NT2/D1 (cell line): Measurements from ENCODE around the gene DALRD3.
A peak's percentile ranks its signal among the peaks of the same experiment; 100 is the strongest.

Source experiments
- DNase-seq: peaks from one replicate; pipeline ENCODE4 v3.0.0-alpha.2; 2011; ENCODE audit warnings: low read depth, low spot score
- H3K27me3 ChIP-seq: 2 replicates; pipeline ENCODE4 v1.6.0; 2011; ENCODE audit warnings: mild to moderate bottlenecking; ENCODE audit not compliant: insufficient read length, insufficient read depth
- H3K36me3 ChIP-seq: 2 replicates; pipeline ENCODE4 v1.6.1; 2011; ENCODE audit warnings: mild to moderate bottlenecking, low read length, mixed read lengths; ENCODE audit not compliant: insufficient read depth, insufficient read length
- H3K4me1 ChIP-seq: 2 replicates; pipeline ENCODE4 v1.5.1; 2011; ENCODE audit not compliant: insufficient read depth, insufficient read length
- H3K4me3 ChIP-seq: 2 replicates; pipeline ENCODE4 v1.5.1; 2011; ENCODE audit warnings: low read depth; ENCODE audit not compliant: insufficient read length
- H3K9ac ChIP-seq: 2 replicates; pipeline ENCODE4 v1.6.0; 2011; ENCODE audit warnings: low read depth; ENCODE audit not compliant: insufficient read length
- H3K9me3 ChIP-seq: 2 replicates; pipeline ENCODE4 v1.5.1; 2011; ENCODE audit warnings: mild to moderate bottlenecking, low read length; ENCODE audit not compliant: insufficient read depth
- SUZ12 ChIP-seq: IDR thresholded peaks from 2 replicates; pipeline ENCODE4 v1.6.1; 2011; ENCODE audit not compliant: insufficient read length, insufficient read depth; ENCODE audit errors: extremely low read depth
- YY1 ChIP-seq: IDR thresholded peaks from 2 replicates; pipeline ENCODE4 v1.6.1; 2011; ENCODE audit not compliant: insufficient read length, insufficient read depth
- ZNF274 ChIP-seq: IDR thresholded peaks from 2 replicates; pipeline ENCODE4 v1.6.1; 2011; ENCODE audit warnings: mild to moderate bottlenecking, low read depth, low read length

DALRD3 gene

DNA sequence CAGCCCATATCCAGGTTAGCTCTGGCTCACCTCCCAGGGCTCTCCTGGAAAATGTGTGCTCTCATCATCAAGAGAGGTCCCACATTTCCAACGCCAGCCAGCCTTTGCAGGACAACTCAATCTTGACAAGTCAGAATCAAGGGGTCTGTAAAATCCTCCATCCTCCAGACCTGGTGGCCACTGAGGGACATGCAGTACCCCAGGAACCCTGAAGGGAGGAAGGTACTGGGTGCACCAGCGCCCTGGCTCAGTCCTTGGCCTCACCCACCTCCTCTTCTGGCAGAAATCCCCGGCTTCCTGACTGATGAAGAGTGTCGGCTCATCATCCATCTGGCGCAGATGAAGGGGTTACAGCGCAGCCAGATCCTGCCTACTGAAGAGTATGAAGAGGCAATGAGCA, 17.2 kb downstream of the DALRD3 start:
- H3K36me3 ChIP-seq = peaks cover 9% of the 10 kb centered on the region
- H3K9me3 ChIP-seq = no peaks in the 10 kb centered on the region
- H3K27me3 ChIP-seq = no peaks in the 10 kb centered on the region
- peaks cover 15% of the 10 kb centered on the region for H3K4me1 ChIP-seq
- H3K4me3 ChIP-seq = no peak overlapping the region
- TF ChIP-seq SUZ12 (no peak), YY1 (no peak), ZNF274 (no peak)
- no peak for DNase-seq
- H3K9ac ChIP-seq = no peak overlapping the region

GRCh38 chr3:48999085-48999858, 19.1 kb downstream of the DALRD3 start:
- H3K4me1 ChIP-seq = peaks cover 13% of the 10 kb centered on the region
- peaks cover 12% of the 10 kb centered on the region for H3K36me3 ChIP-seq
- TF ChIP-seq SUZ12 = no peak
- TF ChIP-seq YY1 = no peak
- no peak for TF ChIP-seq ZNF274
- H3K9me3 ChIP-seq = no peaks in the 10 kb centered on the region
- no peaks in the 10 kb centered on the region for H3K27me3 ChIP-seq
- DNase-seq = no peak
- H3K9ac ChIP-seq = peak overlapping the region; percentile 6
- H3K4me3 ChIP-seq = no peak overlapping the region

GRCh38 chr3:48997714-48998637, 20.4 kb downstream of the DALRD3 start:
- Histone ChIP-seq H3K9me3 (no peaks in the 10 kb centered on the region), H3K9ac (no peak overlapping the region), H3K4me1 (peaks cover 13% of the 10 kb centered on the region), H3K27me3 (no peaks in the 10 kb centered on the region), H3K36me3 (peaks cover 16% of the 10 kb centered on the region), H3K4me3 (no peak overlapping the region)
- no peak for DNase-seq
- TF ChIP-seq SUZ12 (no peak), YY1 (no peak), ZNF274 (no peak)

- Histone ChIP-seq H3K4me3 (no peak overlapping the region), H3K9ac (no peak overlapping the region), H3K4me1 (peaks cover 13% of the 10 kb centered on the region), H3K27me3 (no peaks in the 10 kb centered on the region), H3K9me3 (no peaks in the 10 kb centered on the region), H3K36me3 (peaks cover 19% of the 10 kb centered on the region)
- TF ChIP-seq SUZ12 (no peak), YY1 (no peak), ZNF274 (no peak)
- DNase-seq = no peak
These were observed 21.2 kb downstream of the DALRD3 start for GRCh38 chr3:48997102-48997635.

DNA sequence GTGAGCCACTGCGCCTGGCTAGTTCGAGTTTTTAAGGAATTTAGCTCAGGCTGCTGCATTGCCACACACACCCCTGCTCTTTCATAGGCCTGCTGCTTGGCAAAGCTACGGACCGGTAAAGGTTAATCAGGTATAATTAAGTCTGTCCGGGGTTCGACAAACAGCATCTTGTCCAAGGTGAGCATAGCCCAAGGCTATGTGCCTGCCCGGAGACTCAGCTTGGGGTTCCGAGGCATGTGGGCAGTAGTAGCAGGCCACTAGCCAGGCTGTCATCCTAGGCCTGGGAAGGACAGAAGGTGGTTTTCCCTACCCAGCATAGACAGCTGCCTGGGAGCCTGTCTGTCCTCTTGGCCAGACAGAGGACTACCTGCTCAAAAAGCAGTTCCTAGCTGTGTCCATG, 21.7 kb downstream of the DALRD3 start:
- Histone ChIP-seq H3K9ac (peak overlapping the region; percentile 7), H3K36me3 (peaks cover 20% of the 10 kb centered on the region), H3K4me1 (peaks cover 13% of the 10 kb centered on the region), H3K4me3 (no peak overlapping the region), H3K9me3 (no peaks in the 10 kb centered on the region), H3K27me3 (no peaks in the 10 kb centered on the region)
- no peak for TF ChIP-seq SUZ12
- no peak for TF ChIP-seq ZNF274
- no peak for TF ChIP-seq YY1
- no peak for DNase-seq

- Histone ChIP-seq H3K36me3 (peaks cover 23% of the 10 kb centered on the region), H3K4me1 (peaks cover 9% of the 10 kb centered on the region), H3K27me3 (peaks cover 4% of the 10 kb centered on the region), H3K9ac (no peak overlapping the region), H3K4me3 (no peak overlapping the region), H3K9me3 (no peaks in the 10 kb centered on the region)
- no peak for DNase-seq
- TF ChIP-seq ZNF274 = no peak
- no peak for TF ChIP-seq YY1
- no peak for TF ChIP-seq SUZ12
These were observed 24.5 kb downstream of the DALRD3 start for GRCh38 chr3:48993834-48994233.
